ENCODE measurements around the gene MSH5. TPM values are rescaled to one million over a fixed set of nuclear protein-coding genes. Genes with fewer than 3 reads are reported as not detected.

MSH5 gene
- total RNA-seq, 1 experiment from 2014 or later, result 51.0 TPM

- peaks cover 64% of the 10 kb centered on the region for H3K4me1 ChIP-seq
- ChIA-PET POLR2A (no interaction called here), CTCF (no interaction called here)
- BruUV-seq (replicated peaks), result no TSS peak
- no peaks in the 10 kb centered on the region for H3K27me3 ChIP-seq (replicated peaks; ENCODE audit: control insufficient read depth, insufficient read depth, low read length)
- TF ChIP-seq, protein P1, sequence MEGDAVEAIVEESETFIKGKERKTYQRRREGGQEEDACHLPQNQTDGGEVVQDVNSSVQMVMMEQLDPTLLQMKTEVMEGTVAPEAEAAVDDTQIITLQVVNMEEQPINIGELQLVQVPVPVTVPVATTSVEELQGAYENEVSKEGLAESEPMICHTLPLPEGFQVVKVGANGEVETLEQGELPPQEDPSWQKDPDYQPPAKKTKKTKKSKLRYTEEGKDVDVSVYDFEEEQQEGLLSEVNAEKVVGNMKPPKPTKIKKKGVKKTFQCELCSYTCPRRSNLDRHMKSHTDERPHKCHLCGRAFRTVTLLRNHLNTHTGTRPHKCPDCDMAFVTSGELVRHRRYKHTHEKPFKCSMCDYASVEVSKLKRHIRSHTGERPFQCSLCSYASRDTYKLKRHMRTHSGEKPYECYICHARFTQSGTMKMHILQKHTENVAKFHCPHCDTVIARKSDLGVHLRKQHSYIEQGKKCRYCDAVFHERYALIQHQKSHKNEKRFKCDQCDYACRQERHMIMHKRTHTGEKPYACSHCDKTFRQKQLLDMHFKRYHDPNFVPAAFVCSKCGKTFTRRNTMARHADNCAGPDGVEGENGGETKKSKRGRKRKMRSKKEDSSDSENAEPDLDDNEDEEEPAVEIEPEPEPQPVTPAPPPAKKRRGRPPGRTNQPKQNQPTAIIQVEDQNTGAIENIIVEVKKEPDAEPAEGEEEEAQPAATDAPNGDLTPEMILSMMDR (IDR thresholded peaks at IDR 0.05; ENCODE audit: insufficient read depth in 1 of 2, low read depth in 1 of 2, low read length in 1 of 2, severe bottlenecking in 1 of 2, unreplicated experiment in 1 of 2), result no peak
- H3K9me3 Mint-ChIP-seq (ENCODE audit: unreplicated experiment), result no peaks in the 10 kb centered on the region
- peak in 1 of 2 experiments; percentile 36 for DNase-seq
- H3K36me3 ChIP-seq (ENCODE audit: control insufficient read depth, insufficient read depth, low read length), result no peaks in the 10 kb centered on the region
- peaks cover 61% of the 10 kb centered on the region for H3K4me1 Mint-ChIP-seq (ENCODE audit: low read depth, unreplicated experiment)
- no peaks in the 10 kb centered on the region for H3K9me3 ChIP-seq
- no peaks in the 10 kb centered on the region for H3K27me3 Mint-ChIP-seq (ENCODE audit: insufficient read depth, unreplicated experiment)
- H3K4me3 Mint-ChIP-seq (ENCODE audit: unreplicated experiment), result no peak overlapping the region
- H3K27ac Mint-ChIP-seq (ENCODE audit: unreplicated experiment), result peak overlapping the region; percentile 69
- peaks cover 5% of the 10 kb centered on the region for H3K36me3 Mint-ChIP-seq (ENCODE audit: insufficient read depth, unreplicated experiment)
- intact Hi-C loops (cut with micrococcal nuclease; ENCODE audit: unreplicated experiment), result no loop called here
- H3K4me3 ChIP-seq (ENCODE audit: low read depth, low read length), result no peak overlapping the region
Observed at GRCh38 chr6:31717499-31718222, 22.1 kb upstream of the MSH5 start.

GRCh38 chr6:31718265-31718664, 21.5 kb upstream of the MSH5 start:
- POLR2A ChIA-PET, result no interaction called here
- H3K27me3 ChIP-seq (replicated peaks; ENCODE audit: control insufficient read depth, insufficient read depth, low read length), result no peaks in the 10 kb centered on the region
- no TSS peak for BruUV-seq (replicated peaks)
- intact Hi-C loops (cut with micrococcal nuclease; ENCODE audit: unreplicated experiment), result no loop called here
- no peaks in the 10 kb centered on the region for H3K36me3 ChIP-seq (ENCODE audit: control insufficient read depth, insufficient read depth, low read length)
- no peaks in the 10 kb centered on the region for H3K9me3 Mint-ChIP-seq (ENCODE audit: unreplicated experiment)
- peaks cover 5% of the 10 kb centered on the region for H3K36me3 Mint-ChIP-seq (ENCODE audit: insufficient read depth, unreplicated experiment)
- TF ChIP-seq, protein P1 (IDR thresholded peaks at IDR 0.05; ENCODE audit: insufficient read depth in 1 of 2, low read depth in 1 of 2, low read length in 1 of 2, severe bottlenecking in 1 of 2, unreplicated experiment in 1 of 2), result no peak
- peak; percentile 69 to 72 for DNase-seq
- H3K27me3 Mint-ChIP-seq (ENCODE audit: insufficient read depth, unreplicated experiment), result no peaks in the 10 kb centered on the region
- CTCF ChIA-PET, result no interaction called here
- peak overlapping the region; percentile 2 for H3K4me3 Mint-ChIP-seq (ENCODE audit: unreplicated experiment)
- peaks cover 55% of the 10 kb centered on the region for H3K4me1 Mint-ChIP-seq (ENCODE audit: low read depth, unreplicated experiment)
- no peak overlapping the region for H3K4me3 ChIP-seq (ENCODE audit: low read depth, low read length)
- H3K4me1 ChIP-seq, result peaks cover 60% of the 10 kb centered on the region
- H3K27ac Mint-ChIP-seq (ENCODE audit: unreplicated experiment), result peak overlapping the region; percentile 69
- no peaks in the 10 kb centered on the region for H3K9me3 ChIP-seq

GRCh38 chr6:31719001-31719400, 20.8 kb upstream of the MSH5 start:
- ChIA-PET POLR2A (interaction anchor here (0.5 kb wide), 1 partner anchor 16 kb away, joined by 3 read pairs; the partner anchor contains the start of gene ABHD16A), CTCF (no interaction called here)
- no peaks in the 10 kb centered on the region for H3K9me3 Mint-ChIP-seq (ENCODE audit: unreplicated experiment)
- TF ChIP-seq, protein P1 (IDR thresholded peaks at IDR 0.05; ENCODE audit: insufficient read depth in 1 of 2, low read depth in 1 of 2, low read length in 1 of 2, severe bottlenecking in 1 of 2, unreplicated experiment in 1 of 2), result no peak
- Histone ChIP-seq H3K36me3 (ENCODE audit: control insufficient read depth, insufficient read depth, low read length) (no peaks in the 10 kb centered on the region), H3K4me3 (ENCODE audit: low read depth, low read length) (no peak overlapping the region), H3K4me1 (peaks cover 52% of the 10 kb centered on the region), H3K27me3 (replicated peaks; ENCODE audit: control insufficient read depth, insufficient read depth, low read length) (no peaks in the 10 kb centered on the region), H3K9me3 (no peaks in the 10 kb centered on the region)
- peak overlapping the region; percentile 69 for H3K27ac Mint-ChIP-seq (ENCODE audit: unreplicated experiment)
- no peak for DNase-seq
- no peaks in the 10 kb centered on the region for H3K27me3 Mint-ChIP-seq (ENCODE audit: insufficient read depth, unreplicated experiment)
- peaks cover 47% of the 10 kb centered on the region for H3K4me1 Mint-ChIP-seq (ENCODE audit: low read depth, unreplicated experiment)
- intact Hi-C loops (cut with micrococcal nuclease; ENCODE audit: unreplicated experiment), result no loop called here
- no TSS peak for BruUV-seq (replicated peaks)
- no peak overlapping the region for H3K4me3 Mint-ChIP-seq (ENCODE audit: unreplicated experiment)
- H3K36me3 Mint-ChIP-seq (ENCODE audit: insufficient read depth, unreplicated experiment), result peaks cover 4% of the 10 kb centered on the region

All from Caco-2 (cell line).